Measurements from ENCODE around the gene TIMM23.

DNA sequence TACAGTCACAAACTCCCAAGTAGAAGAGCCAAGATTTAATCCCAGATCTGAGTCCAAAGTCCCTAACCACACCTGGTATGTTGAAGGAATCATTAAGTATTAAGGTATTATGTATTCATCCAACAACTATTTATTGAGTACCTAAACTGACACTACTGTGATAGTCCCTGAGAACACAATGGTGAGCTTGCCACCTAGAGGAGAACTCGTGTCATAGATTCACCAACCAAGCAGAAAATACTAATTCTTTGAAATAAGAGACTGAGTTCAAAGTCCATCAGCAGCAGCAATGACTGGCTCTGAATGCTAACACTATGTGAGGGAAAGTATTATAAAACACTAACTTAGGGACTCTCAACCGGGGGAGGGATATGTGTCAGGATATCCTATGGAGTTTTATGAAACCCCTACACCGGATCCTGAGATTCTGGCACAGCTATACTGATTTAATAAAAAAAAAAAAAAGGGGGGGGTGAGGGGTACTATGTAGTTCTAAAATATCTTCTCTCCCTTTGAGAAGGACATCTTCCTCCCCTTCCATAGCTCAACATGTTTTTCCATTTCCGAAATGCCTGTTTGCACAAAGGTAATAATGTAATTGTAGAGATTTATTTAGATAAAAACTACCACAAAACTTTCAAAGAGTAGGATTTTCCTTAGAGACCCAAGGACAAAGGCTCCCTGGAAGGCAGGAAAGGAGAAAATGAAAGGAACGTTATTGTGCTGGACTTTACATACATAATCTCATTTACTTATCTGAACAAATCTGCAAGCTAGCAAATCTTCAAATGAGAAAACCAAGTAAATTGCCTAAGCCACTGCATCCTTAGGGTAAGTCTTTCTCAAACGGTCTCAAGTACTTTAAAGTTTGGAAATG, 56.5 kb downstream of the TIMM23 start:
- TF ChIP-seq, protein P1, sequence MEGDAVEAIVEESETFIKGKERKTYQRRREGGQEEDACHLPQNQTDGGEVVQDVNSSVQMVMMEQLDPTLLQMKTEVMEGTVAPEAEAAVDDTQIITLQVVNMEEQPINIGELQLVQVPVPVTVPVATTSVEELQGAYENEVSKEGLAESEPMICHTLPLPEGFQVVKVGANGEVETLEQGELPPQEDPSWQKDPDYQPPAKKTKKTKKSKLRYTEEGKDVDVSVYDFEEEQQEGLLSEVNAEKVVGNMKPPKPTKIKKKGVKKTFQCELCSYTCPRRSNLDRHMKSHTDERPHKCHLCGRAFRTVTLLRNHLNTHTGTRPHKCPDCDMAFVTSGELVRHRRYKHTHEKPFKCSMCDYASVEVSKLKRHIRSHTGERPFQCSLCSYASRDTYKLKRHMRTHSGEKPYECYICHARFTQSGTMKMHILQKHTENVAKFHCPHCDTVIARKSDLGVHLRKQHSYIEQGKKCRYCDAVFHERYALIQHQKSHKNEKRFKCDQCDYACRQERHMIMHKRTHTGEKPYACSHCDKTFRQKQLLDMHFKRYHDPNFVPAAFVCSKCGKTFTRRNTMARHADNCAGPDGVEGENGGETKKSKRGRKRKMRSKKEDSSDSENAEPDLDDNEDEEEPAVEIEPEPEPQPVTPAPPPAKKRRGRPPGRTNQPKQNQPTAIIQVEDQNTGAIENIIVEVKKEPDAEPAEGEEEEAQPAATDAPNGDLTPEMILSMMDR (IDR thresholded peaks at IDR 0.05): peak; percentile 55 to 78 (median 59)
- TF ChIP-seq POLR2A (IDR thresholded peaks at IDR 0.05) (no peak), EP300 (IDR thresholded peaks at IDR 0.05; ENCODE audit: low read depth) (no peak), POLR2AphosphoS5 (IDR thresholded peaks at IDR 0.05) (peak in 1 of 3 donors; percentile 13)
